DLD1 (cell line): ENCODE measurements around the gene TECPR1.
"Not testable (repeated sequence)": the region's sequence is repeated elsewhere in the genome, so short reads cannot be mapped to it uniquely, and the experiment has no call there.

Source experiments
- in situ Hi-C: cut with HindIII; loops from 2 replicates; pipeline ENCODE4 v1.10.0; 2017; ENCODE audit warnings: low sequenced_read_pairs

TECPR1 gene

GRCh38 chr7:98229441-98229840 is 22.6 kb downstream of the TECPR1 start:
- in situ Hi-C loops: no loop called here

DNA sequence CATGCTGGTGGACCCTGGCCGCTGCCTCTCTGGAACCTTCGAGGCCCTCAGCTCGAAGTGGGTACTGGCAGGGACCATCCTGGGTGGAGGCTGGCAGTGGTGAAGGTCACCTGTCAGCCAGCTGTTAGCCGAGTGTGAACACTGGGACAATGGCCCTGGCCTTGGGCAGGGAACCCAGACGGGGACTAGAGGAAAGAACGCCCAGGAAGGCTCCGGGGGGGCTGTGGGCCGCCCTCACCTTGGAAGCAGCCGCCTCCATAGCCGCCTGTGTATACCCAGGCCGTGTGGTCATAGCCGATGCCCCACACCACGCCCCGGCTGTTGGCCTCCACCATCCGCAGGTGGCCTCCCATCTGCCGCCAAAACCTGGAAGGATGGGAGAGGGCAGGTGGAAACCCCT is 23.2 kb downstream of the TECPR1 start:
- in situ Hi-C loops: no loop called here

- in situ Hi-C loops: no loop called here
Observed at GRCh38 chr7:98227939-98228338, 24.1 kb downstream of the TECPR1 start.

- in situ Hi-C loops: no loop called here
Observed at GRCh38 chr7:98225913-98226614, 26.0 kb downstream of the TECPR1 start.

GRCh38 chr7:98224701-98225181 is 27.3 kb downstream of the TECPR1 start:
- in situ Hi-C loops: no loop called here

GRCh38 chr7:98223898-98224700 is 27.9 kb downstream of the TECPR1 start:
- in situ Hi-C loops: no loop called here

DNA sequence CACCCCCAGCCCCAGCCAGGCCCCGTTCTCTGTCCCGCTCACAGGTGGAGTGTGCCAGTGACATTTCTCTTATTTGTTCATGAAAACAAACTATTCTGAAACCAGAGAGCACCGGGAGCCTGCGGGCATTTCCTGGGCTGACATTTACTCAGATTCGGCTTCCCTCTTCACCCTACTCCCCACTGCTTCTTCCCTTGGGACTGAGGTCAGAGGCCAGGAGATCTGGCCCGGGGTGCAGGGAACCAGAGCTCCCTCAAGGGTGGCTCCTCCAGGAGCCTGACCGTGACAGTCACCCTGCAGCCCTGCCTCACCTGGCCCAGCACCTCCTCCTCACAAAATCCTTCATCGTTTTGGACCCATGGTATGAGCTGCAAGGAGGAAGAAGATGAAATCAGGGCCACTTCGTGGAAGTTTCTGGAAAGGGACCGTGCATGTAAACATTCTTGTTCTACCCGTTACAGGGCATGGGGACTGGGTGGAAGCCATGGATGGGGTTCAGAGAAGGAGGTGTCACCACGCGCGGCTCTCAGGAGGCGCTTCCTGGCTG is 28.6 kb downstream of the TECPR1 start:
- in situ Hi-C loops: no loop called here

DNA sequence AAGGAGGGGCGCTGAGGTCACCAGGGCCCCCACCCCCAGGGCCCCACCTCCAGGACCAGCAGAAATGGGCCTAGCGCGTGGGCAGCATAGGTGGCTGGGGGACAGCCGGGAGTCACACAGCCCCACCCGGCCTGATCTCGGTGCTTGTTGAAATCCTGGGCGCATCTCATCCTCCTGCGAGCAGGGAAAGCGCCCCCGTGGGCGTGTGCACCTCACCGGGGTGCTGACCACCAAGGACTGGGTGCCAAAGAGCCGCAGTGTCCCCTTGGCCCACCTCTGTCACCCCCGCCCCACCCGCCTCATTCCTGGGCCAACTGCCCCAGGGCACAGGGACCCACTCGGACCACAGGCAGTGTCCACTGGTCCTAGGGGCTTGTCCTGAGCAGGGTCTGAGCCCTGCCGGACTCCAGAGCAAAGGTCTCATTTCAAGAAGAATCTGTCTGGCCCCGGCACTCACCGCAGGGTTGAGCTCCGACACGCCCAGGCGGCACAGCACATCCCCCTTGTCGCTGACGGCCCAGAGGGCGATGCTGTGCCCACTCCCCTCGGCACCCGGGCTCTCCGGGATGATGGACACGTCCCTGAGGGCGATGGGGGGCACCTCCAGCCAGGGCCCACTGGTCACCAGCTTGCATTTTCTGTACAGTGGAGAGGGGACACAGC is 29.4 kb downstream of the TECPR1 start:
- in situ Hi-C loops: no loop called here

DNA sequence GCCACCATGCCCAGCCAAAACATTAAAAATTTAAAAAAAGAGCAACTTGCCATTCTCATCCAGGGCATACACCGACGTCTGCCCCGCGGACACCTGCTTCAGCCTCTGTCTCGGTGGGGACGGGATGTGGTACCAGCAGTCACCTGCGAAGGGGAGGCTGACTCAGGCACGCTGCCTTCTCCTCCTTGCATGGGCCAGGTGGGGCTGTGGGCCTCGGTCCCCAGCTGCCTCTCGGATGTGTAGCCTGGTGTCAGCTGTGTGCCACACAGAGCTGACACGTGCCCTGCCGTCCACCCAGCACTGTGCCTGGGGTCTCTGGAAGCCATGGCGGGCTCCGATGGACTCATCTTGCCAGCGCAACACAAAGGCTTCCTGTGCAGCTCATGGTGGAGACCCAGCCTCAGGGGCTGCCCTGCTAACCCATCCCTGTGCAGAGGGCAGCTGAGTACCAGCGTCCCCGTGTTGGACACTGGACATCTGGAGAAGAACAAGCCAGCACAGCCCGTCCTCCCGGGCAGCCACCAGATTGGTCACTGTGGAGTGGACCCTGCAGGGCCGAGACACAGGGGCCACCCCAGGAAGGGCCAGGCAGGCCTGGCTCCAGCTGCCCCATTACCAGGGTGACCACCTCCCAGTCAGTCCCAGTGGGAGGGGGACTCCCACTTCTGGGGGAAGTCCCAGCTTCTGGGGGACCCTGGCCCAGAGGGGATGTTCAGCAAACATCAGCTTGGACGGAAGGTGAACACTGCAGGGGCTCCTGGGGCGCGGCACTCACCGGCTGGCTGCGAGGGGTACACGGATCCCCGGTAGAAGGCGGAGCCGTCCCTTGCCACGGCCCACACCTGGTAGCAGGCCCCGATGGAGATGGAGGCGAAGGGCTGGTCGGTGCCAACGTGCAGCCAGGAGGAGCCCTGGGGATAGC is 30.2 kb downstream of the TECPR1 start:
- in situ Hi-C loops: no loop called here

GRCh38 chr7:98219382-98219781 is 32.6 kb downstream of the TECPR1 start:
- in situ Hi-C loops: not testable (repeated sequence)

DNA sequence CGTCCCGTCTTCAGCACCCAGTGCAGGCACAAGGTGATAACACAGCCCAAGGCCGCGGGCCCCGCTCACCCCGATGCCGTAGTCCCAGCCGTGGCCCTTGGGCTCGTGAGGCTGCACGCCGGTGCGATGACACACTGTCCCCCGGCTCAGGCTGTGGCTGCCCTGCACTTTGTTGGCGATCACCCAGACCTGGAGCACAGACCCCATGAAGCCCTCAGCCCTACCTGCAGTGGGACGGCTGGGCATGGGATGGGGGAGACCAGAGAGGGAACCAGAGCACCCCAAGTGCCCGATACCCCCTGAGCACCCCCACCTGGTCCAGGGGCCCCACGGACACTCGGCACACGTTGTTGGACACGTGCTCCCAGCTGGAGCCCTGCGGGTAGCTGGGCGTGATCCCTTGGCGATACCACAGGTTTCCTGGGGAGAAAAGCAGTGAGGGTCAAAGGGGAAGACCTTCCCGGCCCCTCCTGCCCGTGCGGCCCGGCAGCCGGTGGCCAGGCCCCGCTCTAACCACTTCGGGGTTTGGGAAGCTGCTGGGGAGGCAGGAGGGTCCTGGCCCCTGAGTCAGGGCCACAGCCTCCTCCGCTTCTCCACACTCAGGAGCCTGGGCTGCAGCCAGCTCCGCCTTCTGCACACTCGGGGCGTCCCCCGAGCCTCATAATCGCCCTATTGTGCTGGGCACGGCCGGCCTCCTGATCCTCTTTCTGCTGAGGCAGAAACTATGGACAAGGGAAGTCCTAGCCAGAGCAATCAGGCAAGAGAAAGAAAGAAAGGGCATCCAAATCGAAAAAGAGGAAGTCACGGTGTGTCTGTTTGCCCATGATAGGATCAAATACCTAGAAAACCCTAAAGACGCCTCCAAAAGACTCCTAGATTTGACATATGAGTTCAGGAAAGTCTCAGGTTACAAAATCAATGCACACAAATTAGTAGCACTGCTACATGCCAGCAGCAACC is 34.1 kb downstream of the TECPR1 start:
- in situ Hi-C loops: no loop called here

- in situ Hi-C loops: no loop called here
Observed at GRCh38 chr7:98216941-98217622, 35.0 kb downstream of the TECPR1 start.

- in situ Hi-C loops: no loop called here
Observed at GRCh38 chr7:98215561-98216495, 36.2 kb downstream of the TECPR1 start.

- in situ Hi-C loops: no loop called here
Observed at GRCh38 chr7:98214811-98215321, 37.2 kb downstream of the TECPR1 start.

DNA sequence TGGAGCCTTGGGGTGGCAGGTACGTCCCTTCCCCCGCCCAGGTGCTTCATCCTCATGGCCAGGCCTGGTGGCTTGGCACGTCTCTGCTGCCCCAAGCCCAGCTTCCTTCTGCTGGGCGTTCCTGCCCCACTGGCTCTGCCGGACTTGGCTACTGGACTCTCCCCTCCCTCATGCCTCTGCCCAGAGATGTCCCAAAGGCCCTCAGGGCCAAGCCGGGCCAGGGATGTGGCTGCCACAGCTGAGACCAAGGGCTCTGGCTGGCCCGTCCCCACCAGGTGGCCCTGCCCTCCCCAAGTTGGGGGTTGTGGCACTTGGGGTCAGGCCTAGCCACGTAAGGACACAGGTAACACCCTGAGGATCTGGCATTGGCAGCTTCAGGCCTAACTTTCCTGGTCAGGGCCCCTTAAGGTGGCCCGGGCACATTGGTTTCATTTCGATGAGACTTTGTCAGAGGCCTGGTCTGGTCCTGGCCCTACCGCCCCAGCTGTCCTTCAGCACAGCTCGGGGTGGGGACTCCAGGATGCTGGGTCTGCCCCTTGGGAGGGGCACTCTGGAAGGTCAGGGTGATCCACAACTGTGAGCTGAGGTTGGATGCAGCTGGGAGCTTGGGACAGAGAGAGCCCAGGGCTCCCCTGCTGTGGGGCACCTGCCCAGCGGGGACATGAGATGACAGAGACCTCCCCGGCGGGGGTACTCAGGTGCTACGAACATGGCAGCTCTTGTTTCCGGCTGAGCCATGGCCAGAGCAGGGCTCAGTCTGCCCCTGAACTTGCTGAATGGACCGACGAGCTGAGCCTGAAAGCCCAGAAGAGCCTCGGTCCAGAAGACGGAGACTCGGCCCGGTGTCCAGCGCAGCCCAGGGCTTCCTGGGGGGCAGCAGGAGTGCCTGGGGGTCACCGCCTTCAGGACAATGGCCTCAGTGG is 37.9 kb downstream of the TECPR1 start:
- in situ Hi-C loops: no loop called here

DNA sequence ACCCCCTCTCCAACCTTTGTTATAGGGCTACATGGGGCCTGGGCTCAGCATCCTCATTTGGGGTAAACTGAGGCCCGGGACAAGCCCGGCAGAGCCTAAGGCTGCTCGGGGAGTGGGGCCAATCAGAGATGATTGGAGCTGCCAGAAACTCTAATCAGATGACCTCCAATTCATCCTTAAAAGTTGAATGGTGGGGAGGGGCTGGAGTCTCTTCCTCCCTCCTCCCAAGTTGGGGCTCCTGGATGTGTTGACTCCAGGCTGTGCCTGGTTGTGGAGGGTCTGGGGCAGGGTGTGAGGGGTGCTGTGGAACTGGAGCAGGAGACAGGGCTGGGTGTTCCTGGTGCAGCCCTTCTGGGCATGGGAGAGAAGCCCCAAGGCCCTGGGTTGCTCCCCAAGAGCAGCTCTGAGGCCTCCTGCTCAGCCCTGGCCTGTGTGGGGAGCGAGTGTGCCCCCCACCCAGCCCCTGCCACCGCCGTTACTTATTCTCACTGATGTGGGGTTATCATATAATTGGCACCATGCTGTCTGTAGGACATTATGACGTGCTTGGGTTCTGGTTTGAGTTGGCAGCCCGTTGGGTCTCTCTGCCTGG is 38.6 kb downstream of the TECPR1 start:
- in situ Hi-C loops: no loop called here
